Astrocyte of the cerebellum (primary cell): ENCODE results near the gene PHTF1.

Source experiments
- DNase-seq: peaks from one replicate; pipeline ENCODE4 v3.0.0-alpha.2; 2011; ENCODE audit warnings: low read depth
- H3K4me3 ChIP-seq: 2 replicates; pipeline ENCODE4 v1.5.1; 2011; ENCODE audit warnings: mild to moderate bottlenecking, low read depth, low read length, moderate library complexity
- CTCF ChIP-seq: IDR thresholded peaks from 2 replicates; pipeline ENCODE4 v1.5.1; 2012; ENCODE audit warnings: low read length, low read depth, moderate library complexity, mild to moderate bottlenecking; ENCODE audit errors: missing control alignments
- in situ Hi-C: cut with HindIII; loops from 2 replicates; pipeline ENCODE4 v1.10.0; 2017; ENCODE audit warnings: low sequenced_read_pairs

The PHTF1 gene

GRCh38 chr1:113694910-113695309 lies 64.4 kb downstream of the PHTF1 start:
- TF ChIP-seq CTCF, result no peak
- in situ Hi-C loops, result loop anchor here (5.0 kb wide), 1 partner anchor 52 kb away; no protein-coding TSS in a partner anchor
- H3K4me3 ChIP-seq, result no peak overlapping the region
- DNase-seq, result no peak

GRCh38 chr1:113692824-113693431 lies 66.4 kb downstream of the PHTF1 start:
- H3K4me3 ChIP-seq, result no peak overlapping the region
- no peak for TF ChIP-seq CTCF
- in situ Hi-C loops, result loop anchor here (5.0 kb wide), 1 partner anchor 54 kb away; no protein-coding TSS in a partner anchor
- no peak for DNase-seq

- no peak for DNase-seq
- no peak for TF ChIP-seq CTCF
- H3K4me3 ChIP-seq, result no peak overlapping the region
- in situ Hi-C loops, result loop anchor here (5.0 kb wide), 1 partner anchor 55 kb away; no protein-coding TSS in a partner anchor
Observed at GRCh38 chr1:113692342-113692741, 66.9 kb downstream of the PHTF1 start.

- no peak overlapping the region for H3K4me3 ChIP-seq
- in situ Hi-C loops, result loop anchor here (5.0 kb wide), 1 partner anchor 56 kb away; no protein-coding TSS in a partner anchor
- DNase-seq, result no peak
- TF ChIP-seq CTCF, result no peak
Observed at GRCh38 chr1:113691184-113691583, 68.1 kb downstream of the PHTF1 start.

GRCh38 chr1:113686891-113687618 lies 72.2 kb downstream of the PHTF1 start:
- no peak for DNase-seq
- no peak overlapping the region for H3K4me3 ChIP-seq
- in situ Hi-C loops, result loop anchor here (10.0 kb wide), 1 partner anchor 572 kb away; no protein-coding TSS in a partner anchor
- no peak for TF ChIP-seq CTCF

GRCh38 chr1:113684153-113684541 lies 75.1 kb downstream of the PHTF1 start:
- TF ChIP-seq CTCF, result no peak
- DNase-seq, result no peak
- in situ Hi-C loops, result loop anchor here (10.0 kb wide), 1 partner anchor 569 kb away; no protein-coding TSS in a partner anchor
- H3K4me3 ChIP-seq, result no peak overlapping the region
